Measurements from ENCODE around the gene TMEM196. TPM values are rescaled to one million over a fixed set of nuclear protein-coding genes. Genes with fewer than 3 reads are reported as not detected.

Gene TMEM196
- total RNA-seq = not detected

DNA sequence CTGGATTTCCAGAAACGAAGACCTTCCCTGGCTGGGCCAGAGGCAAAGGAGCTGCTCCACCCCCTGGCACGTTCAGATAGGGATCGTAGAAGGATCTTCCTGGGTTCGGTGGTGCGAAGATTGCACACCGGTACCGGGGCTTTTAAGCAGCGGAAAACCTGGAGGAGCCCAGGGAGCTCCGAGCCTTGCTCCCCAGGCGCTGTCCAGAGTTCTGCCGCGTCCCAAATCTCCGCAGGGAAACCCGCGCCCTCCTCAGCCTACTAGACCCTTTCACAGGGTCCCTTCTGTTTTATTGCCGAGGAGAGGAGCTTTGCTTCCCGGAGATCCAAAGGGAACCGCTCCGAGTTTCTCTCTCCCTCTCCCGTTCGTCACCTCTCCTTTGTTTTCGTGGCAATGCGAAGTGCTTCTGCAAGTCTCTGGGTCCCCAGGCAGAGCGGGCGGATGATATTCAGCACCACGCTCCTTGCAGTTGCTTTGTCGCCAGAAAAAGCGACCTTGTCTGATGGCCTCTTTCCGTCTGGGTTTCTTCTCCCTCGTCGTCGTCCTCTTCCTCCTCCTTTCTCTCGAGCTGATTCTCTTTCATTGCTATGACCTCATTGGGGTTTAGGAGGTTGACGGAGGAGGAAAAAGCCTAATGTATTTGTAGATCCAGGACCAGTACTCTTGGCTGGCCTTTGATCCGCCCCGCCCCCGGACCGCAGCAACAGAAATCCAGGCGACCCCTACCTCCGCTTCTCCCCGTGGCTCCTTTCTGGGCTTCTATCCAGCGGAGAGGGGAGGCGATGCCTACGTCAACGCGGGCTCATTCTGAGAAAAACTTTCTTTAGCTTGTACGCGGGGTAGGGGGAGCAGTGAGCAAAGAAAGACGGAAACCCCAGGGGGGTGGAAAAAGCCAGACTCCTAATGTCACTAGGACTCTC, at the start of gene TMEM196:
Gene TMEM196, minus strand, starts transcription at position 777 of the 920 bp plus-strand sequence. CDS start 921 bp downstream, outside the sequence.
- DNase-seq (ENCODE audit: low read depth in 2 of 3, low spot score in 2 of 3) = peak in 2 of 3 donors; percentile 22 to 58

DNA sequence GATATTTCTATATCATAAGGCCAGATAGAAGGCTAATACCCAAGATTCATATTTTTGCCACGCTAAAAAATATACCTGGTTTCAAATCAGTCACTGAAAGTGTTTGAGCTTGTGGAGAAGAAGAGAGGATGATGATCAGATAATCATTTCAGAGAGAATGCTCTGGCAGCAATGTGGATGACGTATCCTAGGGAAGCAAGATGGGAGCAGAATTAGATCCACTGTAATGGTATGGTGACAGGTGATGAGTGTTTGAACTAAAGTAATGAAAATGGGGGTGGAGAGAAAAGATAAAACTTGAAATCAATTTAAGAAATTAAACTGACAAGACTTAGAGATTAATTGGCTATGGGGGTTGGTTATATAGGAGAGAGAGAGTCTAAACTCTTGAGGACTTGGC, 42.7 kb upstream of the TMEM196 start:
- DNase-seq (ENCODE audit: low read depth in 2 of 3, low spot score in 2 of 3) = no peak

DNA sequence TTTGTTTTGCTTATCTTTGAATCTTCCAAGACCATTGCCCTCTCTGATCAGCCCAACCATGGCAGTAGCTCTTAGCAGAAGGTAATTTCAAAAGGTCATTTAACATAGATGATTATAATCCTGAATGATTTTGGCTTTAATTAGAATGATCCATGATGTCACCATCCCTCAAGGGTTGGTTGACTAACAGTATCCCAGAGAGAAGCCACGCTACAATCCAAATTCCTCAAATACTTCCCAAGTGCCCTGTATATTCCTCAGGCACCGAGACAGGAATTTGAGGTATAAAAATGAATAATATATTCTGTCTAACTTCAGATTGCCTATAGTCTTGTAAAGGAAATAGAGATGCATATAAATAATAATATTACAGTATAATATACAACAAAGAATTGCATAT, 42.1 kb upstream of the TMEM196 start:
- DNase-seq (ENCODE audit: low read depth in 2 of 3, low spot score in 2 of 3) = no peak

DNA sequence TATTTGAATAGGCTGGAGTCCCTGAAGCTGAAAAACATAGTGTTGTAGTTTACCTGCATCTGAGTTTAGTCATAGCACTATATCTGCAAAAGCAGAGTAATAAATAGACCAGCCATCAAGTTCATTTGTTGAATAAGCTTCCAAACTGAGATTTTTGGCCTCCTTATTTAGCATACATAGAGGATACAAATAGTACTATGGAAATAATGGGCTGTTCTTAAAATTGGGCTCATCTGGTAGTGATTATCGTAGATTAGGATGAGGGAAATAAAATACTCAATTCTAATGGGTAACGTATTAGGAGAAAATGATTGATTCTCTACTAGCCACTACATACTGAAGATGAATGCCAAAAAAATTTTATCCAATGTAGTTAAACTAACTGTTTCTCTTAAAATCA, 41.4 kb upstream of the TMEM196 start:
- DNase-seq (ENCODE audit: low read depth in 2 of 3, low spot score in 2 of 3) = no peak

DNA sequence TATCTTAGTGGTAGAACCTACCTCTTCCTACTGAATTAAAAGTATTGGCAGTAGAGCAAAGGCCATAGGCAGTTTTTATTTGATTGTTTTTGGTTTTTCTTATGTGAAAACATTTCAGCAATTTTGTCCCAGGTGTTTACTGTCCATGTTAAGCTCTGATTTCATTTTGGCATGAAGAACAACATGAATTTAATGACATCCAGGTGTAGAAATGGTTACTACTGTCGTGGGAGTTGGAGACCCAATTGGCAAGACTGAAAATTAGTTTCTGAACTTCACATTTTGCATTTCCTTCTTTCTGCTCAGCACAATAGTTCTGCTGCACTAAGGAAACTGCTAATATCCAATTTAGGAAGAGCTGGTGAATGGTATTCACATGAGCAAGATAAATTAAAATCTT, 38.0 kb upstream of the TMEM196 start:
- no peak for DNase-seq (ENCODE audit: low read depth in 2 of 3, low spot score in 2 of 3)

DNA sequence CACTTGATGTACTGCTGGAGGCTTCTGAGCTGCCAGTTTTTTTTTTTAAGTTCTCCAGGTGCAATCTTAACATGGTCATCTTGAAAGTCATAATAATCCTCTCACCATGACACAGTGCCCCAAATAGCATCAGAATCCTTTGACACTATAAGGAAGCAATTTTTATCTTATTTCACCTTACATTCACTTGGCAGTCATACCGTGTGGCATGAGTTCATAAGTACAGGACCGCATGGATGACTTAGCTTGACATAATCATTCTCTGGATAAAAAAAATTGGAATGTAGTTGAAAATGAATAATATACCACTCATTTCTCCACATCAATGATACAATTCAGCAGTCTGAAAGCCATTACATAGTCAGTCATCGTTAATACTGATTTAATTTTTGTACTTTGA, 25.6 kb upstream of the TMEM196 start:
- DNase-seq (ENCODE audit: low read depth in 2 of 3, low spot score in 2 of 3) = no peak

DNA sequence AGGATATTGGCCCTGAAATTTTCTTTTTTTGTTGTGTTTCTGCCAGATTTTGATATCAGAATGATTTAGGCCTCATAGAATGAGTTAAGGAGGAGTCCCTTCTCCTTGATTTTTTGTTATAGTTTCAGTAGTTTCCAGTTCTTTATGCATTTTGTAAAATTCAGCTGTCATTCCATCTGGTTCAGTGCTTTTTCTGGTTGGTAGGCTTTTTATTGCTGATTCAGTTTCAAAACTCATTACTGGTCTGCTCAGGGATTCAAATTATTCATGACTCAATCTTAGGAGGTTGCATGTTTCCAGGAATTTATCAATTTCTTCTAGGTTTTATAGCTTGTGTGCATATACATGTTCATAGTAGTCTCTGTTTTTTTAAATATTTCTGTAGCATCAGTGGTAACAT, 10.1 kb upstream of the TMEM196 start:
- no peak for DNase-seq (ENCODE audit: low read depth in 2 of 3, low spot score in 2 of 3)

DNA sequence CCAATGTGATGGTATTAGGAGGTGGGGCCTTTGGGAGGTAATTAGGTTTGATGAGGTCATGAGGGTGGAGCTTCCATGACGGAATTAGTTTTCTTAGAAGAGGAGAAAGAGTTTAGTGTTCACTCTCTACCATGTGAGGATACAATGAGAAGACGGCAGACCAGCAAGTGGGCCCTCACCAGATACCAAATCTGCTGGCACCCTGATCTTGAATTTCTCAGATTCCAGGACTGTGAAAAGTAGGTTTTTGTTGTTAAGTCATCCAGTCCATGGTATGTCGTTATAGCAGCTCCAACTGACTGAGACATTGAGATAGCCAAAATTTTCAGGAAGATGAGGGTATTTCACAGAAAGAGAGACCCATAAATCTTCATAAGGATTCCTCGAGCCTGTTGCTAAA, 3.6 kb upstream of the TMEM196 start:
- DNase-seq (ENCODE audit: low read depth in 2 of 3, low spot score in 2 of 3) = no peak

DNA sequence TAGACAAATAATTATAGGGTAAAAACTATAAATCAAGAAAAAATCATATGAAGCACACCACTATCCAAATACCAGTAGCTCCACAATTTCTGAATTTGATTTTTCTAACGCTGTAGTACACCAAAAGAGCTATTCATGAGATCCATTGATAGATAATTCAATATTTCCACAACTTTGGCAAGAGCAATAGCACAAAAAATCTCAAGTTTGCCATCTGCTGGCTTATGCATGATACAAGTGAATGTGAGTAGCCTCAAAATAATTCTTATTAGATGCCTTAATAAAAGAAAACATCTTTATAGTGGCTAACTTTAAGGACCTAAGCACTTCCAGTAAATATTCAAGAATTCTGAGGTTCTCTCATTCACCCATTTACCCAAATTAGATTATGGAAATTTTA, 2.2 kb upstream of the TMEM196 start:
- no peak for DNase-seq (ENCODE audit: low read depth in 2 of 3, low spot score in 2 of 3)

DNA sequence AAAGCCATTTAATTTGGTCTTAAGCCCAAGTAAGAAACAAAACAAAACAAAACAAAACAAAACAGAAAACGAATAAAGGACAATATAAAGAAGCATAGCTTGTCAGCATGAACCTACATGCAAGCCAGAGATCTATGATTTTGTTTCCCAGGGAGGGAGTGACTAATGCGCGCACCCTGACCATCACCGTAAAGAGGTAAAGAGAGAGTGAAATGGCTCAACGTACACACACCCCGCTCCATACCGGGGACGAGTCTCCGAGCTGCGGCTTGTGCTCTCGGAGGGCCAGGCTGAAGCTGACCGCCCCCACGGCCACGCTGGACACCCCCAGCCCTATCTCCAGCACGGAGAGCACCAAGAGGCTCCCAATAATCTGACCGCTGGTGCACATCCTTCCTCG, 1.1 kb downstream of the TMEM196 start:
- DNase-seq (ENCODE audit: low read depth in 2 of 3, low spot score in 2 of 3) = no peak

DNA sequence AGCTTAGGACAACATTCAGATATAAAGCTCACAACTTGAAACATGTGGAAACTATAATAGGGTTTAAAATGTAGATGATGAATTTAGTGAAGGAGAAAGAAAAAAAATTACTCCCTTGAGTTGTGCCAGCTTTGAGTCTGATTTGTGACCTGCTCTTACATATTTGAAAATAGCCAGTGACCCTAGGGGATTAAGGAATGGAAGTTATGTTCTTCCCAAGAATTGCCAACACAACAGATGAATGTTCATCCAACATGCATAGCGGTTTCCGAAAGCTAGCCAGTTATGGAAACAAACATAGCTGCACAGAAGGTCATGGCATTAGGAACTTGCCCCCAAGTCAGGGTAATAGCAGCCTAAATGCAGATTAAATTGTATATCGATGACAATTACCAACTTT, 10.8 kb downstream of the TMEM196 start:
- DNase-seq (ENCODE audit: low read depth in 2 of 3, low spot score in 2 of 3) = no peak

DNA sequence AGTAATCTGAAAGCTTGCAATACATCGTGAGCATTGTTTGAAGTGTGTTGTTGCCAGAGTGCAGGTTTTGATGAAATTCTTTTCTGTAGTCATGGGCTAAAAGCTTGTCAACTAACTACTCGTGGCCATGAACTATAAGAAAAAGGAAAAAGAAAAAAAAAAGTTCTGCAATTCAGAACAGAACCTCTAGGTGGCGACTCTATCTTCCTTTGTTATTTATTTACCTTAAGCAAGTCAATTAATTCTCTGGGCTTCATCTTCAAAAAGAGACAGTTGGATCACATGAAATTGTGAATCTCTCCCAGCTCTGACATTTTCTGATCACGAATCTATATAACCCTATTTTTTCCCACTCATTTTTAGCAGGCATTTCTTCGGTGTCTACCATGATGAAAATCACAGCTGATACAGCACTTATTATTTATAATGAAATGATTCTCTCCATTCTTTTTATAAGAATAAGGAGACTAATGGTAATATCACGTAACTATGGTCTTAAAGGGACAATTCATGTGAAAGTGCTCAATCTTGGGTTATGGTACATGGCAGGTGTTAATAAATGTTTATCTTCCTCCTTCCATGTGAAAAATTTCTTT, 18.8 kb downstream of the TMEM196 start:
- DNase-seq (ENCODE audit: low read depth in 2 of 3, low spot score in 2 of 3) = peak in 2 of 3 donors; percentile 30 to 72

DNA sequence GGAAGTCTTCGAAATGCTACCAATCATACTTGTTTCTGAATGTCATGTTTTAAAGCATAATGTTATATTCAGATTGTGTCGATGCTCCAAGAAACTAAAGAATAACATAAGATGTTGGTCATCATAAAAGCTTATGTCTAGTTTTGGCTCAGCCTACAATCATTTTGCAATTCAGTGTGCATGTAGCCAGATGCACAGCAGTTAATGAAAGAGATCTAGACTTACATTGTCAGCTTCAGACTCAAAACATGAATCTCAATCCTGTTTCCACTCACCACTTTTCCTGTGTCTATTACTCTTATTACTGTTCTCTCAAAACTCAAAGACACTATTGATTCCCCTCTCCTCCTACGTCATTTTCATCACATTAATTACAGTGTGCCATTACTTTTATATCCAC, 21.4 kb downstream of the TMEM196 start:
- no peak for DNase-seq (ENCODE audit: low read depth in 2 of 3, low spot score in 2 of 3)

DNA sequence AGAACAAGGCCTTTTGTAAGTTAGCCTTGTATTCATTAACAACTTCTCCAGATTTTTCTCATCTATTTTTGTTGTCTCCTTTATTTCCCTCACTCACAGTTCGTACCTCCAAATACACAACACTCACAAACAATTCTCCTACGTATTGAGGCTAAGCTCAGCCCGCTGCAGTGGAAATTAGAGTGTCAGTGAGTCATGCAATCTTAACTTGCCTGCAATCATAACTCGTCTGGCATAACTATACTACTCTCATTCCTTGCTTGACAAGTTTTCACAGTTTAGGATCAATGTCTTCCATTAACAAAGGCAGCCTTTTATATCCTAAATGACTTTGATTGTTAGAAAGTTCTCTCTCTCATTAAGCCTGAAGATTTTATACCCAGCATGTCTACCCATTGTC, 23.8 kb downstream of the TMEM196 start:
- DNase-seq (ENCODE audit: low read depth in 2 of 3, low spot score in 2 of 3) = no peak

DNA sequence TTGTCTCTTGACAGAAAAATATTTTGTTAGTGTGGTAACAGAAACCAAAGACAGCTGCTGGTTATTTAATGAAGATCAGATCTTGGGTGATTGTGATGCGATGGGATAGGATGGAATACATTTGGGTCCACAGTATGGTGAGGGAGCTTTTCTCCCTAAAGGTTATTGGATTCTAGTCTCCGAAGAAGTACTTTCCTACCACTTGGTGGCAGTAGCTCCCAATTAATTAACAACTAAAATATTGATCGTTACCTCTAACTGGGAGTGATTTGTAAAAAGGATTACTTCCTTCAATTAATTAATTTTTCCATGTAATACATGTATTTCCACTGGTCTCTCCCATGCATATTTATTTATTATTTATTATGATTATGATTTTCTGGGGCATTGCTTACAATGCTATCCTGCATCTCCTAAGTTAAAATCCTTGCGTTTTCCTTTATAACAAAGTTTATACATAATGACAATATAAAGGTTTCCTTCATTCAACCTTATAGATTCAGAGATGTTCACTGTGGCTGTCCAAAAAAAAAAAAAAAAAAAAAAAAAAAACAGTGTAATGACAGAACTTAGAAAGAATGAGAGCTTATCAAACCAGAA, 25.6 kb downstream of the TMEM196 start:
- peak in 2 of 3 donors; percentile 17 to 59 for DNase-seq (ENCODE audit: low read depth in 2 of 3, low spot score in 2 of 3)

DNA sequence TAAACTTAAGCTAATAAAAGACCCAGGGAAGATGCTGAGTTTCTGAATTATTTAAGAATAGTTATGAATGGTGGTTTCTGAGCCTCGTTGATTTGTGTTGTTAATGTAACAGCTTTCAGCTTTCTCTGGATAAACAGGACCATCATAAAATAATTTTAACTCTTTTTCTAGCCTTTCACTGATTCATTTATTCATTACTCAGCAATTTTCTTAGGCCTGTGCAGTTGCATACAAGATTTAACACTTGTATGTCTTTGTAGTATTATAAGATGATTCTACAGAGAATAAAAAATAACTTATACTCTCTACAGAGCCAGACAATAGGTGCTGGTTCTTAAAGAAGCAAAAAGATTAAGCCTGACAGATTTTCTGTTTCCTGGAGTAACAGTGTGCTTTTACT, 29.3 kb downstream of the TMEM196 start:
- no peak for DNase-seq (ENCODE audit: low read depth in 2 of 3, low spot score in 2 of 3)

DNA sequence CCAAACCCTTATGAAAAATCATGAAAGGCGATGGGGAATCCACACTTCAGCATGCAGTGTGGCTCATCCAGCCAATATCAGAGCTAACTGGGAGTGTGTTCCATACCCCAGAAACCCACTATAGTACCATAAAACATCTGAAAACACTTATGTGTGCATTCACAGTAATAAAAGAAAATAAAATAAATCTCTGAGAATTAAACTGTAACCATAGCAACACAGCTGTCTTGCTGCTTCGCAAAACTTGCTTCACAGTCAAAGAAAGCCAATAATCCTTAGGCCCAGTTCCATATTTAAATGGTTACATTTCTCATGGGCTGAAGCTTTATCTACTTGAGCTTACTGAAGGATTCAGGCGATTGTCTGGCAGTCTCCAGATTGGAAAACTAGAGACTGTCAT, 44.7 kb downstream of the TMEM196 start:
- DNase-seq (ENCODE audit: low read depth in 2 of 3, low spot score in 2 of 3) = no peak

DNA sequence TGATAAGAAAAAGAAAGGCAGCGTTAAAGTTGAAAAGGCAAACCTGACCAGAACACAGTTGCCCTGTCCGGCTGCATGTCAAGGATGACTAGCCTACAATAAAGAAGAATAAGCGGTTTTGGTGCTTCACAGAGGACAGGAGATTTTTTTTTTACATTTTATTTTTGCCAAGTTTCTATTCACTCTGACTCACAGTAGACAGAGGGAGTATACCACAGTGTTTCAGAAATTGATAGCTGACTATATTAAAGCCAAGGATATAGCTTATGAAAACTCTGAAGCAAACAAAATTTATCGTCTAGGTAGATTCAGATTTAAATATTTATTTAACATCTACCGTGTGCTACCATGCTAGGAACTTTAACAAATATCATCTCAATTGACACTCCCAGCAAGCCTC, 47.6 kb downstream of the TMEM196 start:
- DNase-seq (ENCODE audit: low read depth in 2 of 3, low spot score in 2 of 3) = no peak

DNA sequence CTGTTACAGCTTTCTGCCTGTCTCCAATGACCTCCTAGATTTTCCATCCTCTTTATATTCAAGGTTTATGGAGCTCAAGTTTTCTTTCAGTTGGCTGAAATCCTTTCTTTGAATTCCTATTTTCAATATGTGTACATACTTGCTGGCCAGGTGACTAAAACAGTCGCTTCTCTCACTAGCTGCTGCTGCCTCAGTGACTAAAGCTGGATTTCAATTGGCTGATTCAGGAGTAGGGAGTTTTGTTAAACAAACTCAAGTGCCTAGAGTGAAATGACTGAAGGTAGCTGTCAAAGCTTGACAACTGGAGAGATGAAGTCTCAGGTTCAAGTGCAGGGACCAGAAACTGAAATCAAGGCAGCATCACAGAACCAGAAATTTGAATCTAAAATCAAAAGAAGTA, 57.9 kb downstream of the TMEM196 start:
- DNase-seq (ENCODE audit: low read depth in 2 of 3, low spot score in 2 of 3) = no peak

DNA sequence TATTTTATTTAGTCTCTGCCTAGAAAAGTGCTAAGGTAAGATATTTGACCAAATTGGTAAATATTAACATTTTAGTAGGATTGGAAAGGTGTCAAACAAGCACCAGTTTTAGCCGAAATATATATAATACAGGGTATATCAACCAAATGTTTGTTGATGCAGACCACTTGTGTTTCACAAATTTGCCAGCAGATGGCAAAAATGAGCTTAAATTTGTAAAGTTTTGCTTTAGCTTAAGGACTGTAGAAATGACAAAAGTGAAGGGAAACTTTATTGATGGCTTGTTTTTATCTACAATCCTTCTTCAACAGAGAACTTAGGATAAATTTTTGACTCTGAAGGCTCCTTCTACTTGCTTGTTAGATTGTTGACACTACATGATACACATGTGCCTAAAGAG, 59.7 kb downstream of the TMEM196 start:
- peak; percentile 26 to 83 (median 52) for DNase-seq (ENCODE audit: low read depth in 2 of 3, low spot score in 2 of 3)

DNA sequence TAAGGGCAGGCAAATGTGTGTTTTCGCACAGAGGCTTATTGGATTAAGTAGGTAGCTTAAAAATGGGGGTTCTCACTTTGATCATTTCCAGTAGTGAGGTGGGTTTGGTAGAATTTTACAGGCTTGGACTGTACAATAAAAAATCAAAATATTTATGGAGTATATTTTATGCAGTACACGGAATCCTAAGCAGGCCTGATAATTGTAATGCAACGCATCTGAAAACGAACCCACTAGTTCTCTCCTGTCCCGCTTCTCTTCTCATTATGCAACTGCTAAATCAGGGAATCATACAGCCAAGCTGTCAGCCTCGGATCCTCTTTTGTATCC, 64.2 kb downstream of the TMEM196 start:
- no peak for DNase-seq (ENCODE audit: low read depth in 2 of 3, low spot score in 2 of 3)

Data from hematopoietic multipotent progenitor cell (in vitro differentiated cells).